Kidney (tissue), 14 donors: ENCODE measurements around the gene CADPS2. TPM values are rescaled to one million over a fixed set of nuclear protein-coding genes. Genes with fewer than 3 reads are reported as not detected.

Experiments
- DNase-seq, 5 donors: peaks; one replicate each; pipeline ENCODE4 v3.0.0-alpha.2; 2013 to 2020
- FAIRE-seq: peaks from 2 replicates; lab custom pipeline; 2012; peaks lifted over from hg19 to GRCh38; lab: Jason Lieb, UNC
- H3K27ac ChIP-seq, 2 donors: one replicate each; pipeline ENCODE4 v1.7.0; 2013; ENCODE audit warnings: low read depth in 2 of 2, low read length in 2 of 2, inconsistent platforms in 1 of 2
- H3K27me3 ChIP-seq: one replicate; pipeline ENCODE4 v1.7.1; 2013; ENCODE audit warnings: low read length, inconsistent platforms; ENCODE audit not compliant: control insufficient read depth, insufficient read depth
- H3K36me3 ChIP-seq, 3 donors: one replicate each; pipeline versions ENCODE4 v1.7.0 to v1.7.1; 2013; ENCODE audit warnings: low read length in 3 of 3, control low read depth in 1 of 3, inconsistent platforms in 1 of 3; ENCODE audit not compliant: insufficient read depth in 3 of 3, control insufficient read depth in 2 of 3
- H3K4me1 ChIP-seq, 3 donors: one replicate each; pipeline versions ENCODE4 v1.7.0 to v1.7.1; 2013; ENCODE audit warnings: low read length in 3 of 3, inconsistent platforms in 1 of 3, low read depth in 1 of 3; ENCODE audit not compliant: control insufficient read depth in 2 of 3, insufficient read depth in 2 of 3
- H3K4me3 ChIP-seq, 3 donors: one replicate each; pipeline versions ENCODE4 v1.7.0 to v1.8.1; 2013; ENCODE audit warnings: low read length in 3 of 3, control low read depth in 1 of 3, inconsistent platforms in 1 of 3
- H3K9ac ChIP-seq, 3 donors: one replicate each; pipeline versions ENCODE4 v1.7.0 to v1.7.1; 2013; ENCODE audit warnings: low read length in 3 of 3, control low read depth in 1 of 3, inconsistent platforms in 1 of 3
- H3K9me3 ChIP-seq, 3 donors: one replicate each; pipeline versions ENCODE4 v1.7.0 to v1.7.1; 2013; ENCODE audit warnings: low read length in 3 of 3, control low read depth in 1 of 3, inconsistent platforms in 1 of 3; ENCODE audit not compliant: control insufficient read depth in 2 of 3, insufficient read depth in 1 of 3
- CTCF ChIP-seq: IDR thresholded peaks from 3 replicates; pipeline ENCODE4 v1.5.1; 2012; ENCODE audit warnings: mild to moderate bottlenecking, moderate library complexity, borderline replicate concordance; ENCODE audit not compliant: insufficient read depth; ENCODE audit errors: extremely low read depth
- intact Hi-C: fragments of 100-400 bp; cut with DNase I; formaldehyde crosslinking; loops from one replicate; pipeline ENCODE4 v1.11.1; 2022
- polyA plus RNA-seq: library from polyadenylated mRNA; stranded (reverse); fragments of 350-450 nt; fragmentation: Illumina TruSeq; extraction: RNeasy Lipid Tissue Mini Kit (QIAGEN cat#74804); gene quantifications from one replicate; pipeline ENCODE4 v1.2.3, GENCODE V29; 2014; ENCODE audit warnings: low read depth, low replicate concordance; ENCODE audit not compliant: insufficient read depth
- total RNA-seq: library from RNA; stranded (reverse); fragmentation: NEBNext Ultra II Directional; extraction: Animal tissue kit (Norgen Biotek cat#: 25700); gene quantifications from one replicate; pipeline ENCODE4 v1.2.1, GENCODE V29; 2021
- donor health status: control.
- donor health status: control.
- donor health status: control.
- donor health status: control.
- donor health status: control.
- donor health status: DM: yes; HTN: yes; CAD: no.
- donor health status: Normal renal cell carcinoma (clear cell type).

Gene CADPS2
- total and polyA plus RNA-seq, 2 donors from 2014 or later, result 33.0 to 39.9 TPM

DNA sequence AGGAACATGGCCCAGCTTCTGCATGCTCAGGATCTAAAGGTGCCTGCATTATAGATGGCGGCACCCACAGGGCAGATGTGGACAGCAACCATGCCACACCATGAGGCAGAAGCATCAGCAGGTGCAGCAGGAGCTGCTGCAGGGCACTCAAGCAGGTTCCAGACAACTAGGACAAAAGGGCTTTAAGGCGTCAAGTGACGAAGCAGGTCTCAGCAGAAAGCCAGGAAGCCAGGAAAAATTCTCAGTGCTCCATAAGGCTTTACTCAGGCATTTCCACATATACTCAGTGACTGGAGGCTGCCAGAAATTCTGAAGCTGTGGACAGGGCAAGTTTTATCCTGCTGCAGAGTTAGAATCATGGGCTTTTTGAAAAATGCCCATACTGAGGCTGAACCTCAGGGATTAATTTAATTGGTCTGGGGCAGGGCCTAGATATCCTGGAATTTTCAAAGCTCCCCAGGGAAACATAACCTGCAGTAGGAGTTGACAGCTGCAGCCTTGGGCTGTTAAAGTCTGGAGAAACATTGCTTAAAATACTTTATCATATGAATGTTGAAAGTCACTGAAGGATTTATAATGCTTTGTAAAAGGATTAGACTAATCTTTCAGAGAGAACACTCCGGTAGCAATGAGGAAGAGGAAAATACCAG, 115.4 kb downstream of the CADPS2 start:
- Histone ChIP-seq H3K36me3 (no peaks in the 10 kb centered on the region), H3K9me3 (no peaks in the 10 kb centered on the region), H3K9ac (no peak overlapping the region), H3K4me3 (no peak overlapping the region), H3K4me1 (no peaks in the 10 kb centered on the region), H3K27ac (no peak overlapping the region), H3K27me3 (no peaks in the 10 kb centered on the region)
- intact Hi-C loops, result no loop called here
- FAIRE-seq, result no peak
- no peak for TF ChIP-seq CTCF
- DNase-seq, result peak in 2 of 5 donors; percentile 40 to 53

GRCh38 chr7:122768827-122769226, 117.4 kb downstream of the CADPS2 start:
- Histone ChIP-seq H3K27ac (no peak overlapping the region), H3K4me1 (no peaks in the 10 kb centered on the region), H3K36me3 (no peaks in the 10 kb centered on the region), H3K9me3 (no peaks in the 10 kb centered on the region), H3K4me3 (no peak overlapping the region), H3K27me3 (no peaks in the 10 kb centered on the region), H3K9ac (no peak overlapping the region)
- FAIRE-seq (no peak), DNase-seq (no peak)
- TF ChIP-seq CTCF, result no peak
- intact Hi-C loops, result no loop called here

GRCh38 chr7:122767339-122767738, 118.9 kb downstream of the CADPS2 start:
- intact Hi-C loops, result no loop called here

More at GRCh38 chr7:122767339-122767738, 118.9 kb downstream of the CADPS2 start:
- FAIRE-seq (no peak), DNase-seq (no peak)
- H3K36me3 ChIP-seq, result no peaks in the 10 kb centered on the region
- TF ChIP-seq CTCF, result no peak
- H3K27ac ChIP-seq, result no peak overlapping the region
- no peak overlapping the region for H3K4me3 ChIP-seq
- no peaks in the 10 kb centered on the region for H3K4me1 ChIP-seq
- no peaks in the 10 kb centered on the region for H3K9me3 ChIP-seq
- no peaks in the 10 kb centered on the region for H3K27me3 ChIP-seq
- no peak overlapping the region for H3K9ac ChIP-seq
